ENCODE results near the gene NUP133.

DNA sequence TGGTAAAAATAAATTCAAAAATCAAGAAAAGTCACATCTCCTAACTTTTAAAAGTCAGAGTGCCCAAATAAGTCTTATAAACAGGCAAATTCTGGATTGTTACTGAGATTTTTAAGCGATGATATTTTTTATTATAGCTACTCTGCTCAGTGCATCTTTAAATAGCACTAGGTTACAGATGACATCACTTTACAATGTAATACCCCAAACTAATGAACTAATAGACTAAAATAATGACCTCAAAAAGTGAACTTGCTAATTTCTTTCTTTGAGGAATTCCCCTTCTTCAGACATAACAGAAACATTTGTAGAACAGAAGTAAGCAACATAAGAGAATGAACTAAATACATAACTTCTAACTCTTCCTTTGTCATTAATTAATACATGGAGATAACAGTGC lies 41.3 kb downstream of the NUP133 start:
- TF ChIP-seq POLR2AphosphoS5 (IDR thresholded peaks at IDR 0.05; ENCODE audit: insufficient read depth, low read depth, low read length) (no peak), POLR2A (IDR thresholded peaks at IDR 0.05; ENCODE audit: low read depth, low read length) (no peak), MYC (IDR thresholded peaks at IDR 0.05; ENCODE audit: low read depth, low read length) (no peak), JUN (IDR thresholded peaks at IDR 0.05; ENCODE audit: borderline replicate concordance, insufficient read depth, insufficient read length, low read depth) (no peak)
- TF ChIP-seq, protein P1, sequence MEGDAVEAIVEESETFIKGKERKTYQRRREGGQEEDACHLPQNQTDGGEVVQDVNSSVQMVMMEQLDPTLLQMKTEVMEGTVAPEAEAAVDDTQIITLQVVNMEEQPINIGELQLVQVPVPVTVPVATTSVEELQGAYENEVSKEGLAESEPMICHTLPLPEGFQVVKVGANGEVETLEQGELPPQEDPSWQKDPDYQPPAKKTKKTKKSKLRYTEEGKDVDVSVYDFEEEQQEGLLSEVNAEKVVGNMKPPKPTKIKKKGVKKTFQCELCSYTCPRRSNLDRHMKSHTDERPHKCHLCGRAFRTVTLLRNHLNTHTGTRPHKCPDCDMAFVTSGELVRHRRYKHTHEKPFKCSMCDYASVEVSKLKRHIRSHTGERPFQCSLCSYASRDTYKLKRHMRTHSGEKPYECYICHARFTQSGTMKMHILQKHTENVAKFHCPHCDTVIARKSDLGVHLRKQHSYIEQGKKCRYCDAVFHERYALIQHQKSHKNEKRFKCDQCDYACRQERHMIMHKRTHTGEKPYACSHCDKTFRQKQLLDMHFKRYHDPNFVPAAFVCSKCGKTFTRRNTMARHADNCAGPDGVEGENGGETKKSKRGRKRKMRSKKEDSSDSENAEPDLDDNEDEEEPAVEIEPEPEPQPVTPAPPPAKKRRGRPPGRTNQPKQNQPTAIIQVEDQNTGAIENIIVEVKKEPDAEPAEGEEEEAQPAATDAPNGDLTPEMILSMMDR (IDR thresholded peaks at IDR 0.05; ENCODE audit: extremely low read depth in 1 of 2, insufficient read depth in 1 of 2, low read depth in 1 of 2, low read length in 2 of 2), result no peak

All from endothelial cell of umbilical vein (primary cell).